Measurements from ENCODE around the gene BLVRB.
"Not testable (repeated sequence)": the region's sequence is repeated elsewhere in the genome, so short reads cannot be mapped to it uniquely, and the experiment has no call there.

The BLVRB gene

GRCh38 chr19:40465025-40465556 is 454 bp downstream of the BLVRB start:
- DNase-seq (ENCODE audit: insufficient read length, low spot score) (peak; percentile 61), FAIRE-seq (no peak)
- no peak for TF ChIP-seq POLR2A (IDR thresholded peaks at IDR 0.05; ENCODE audit: low read depth, low read length)

- no peak for FAIRE-seq
- DNase-seq (ENCODE audit: insufficient read length, low spot score): peak; percentile 91
- TF ChIP-seq POLR2A (IDR thresholded peaks at IDR 0.05; ENCODE audit: low read depth, low read length): no peak
Measured at GRCh38 chr19:40464059-40465024, 1.2 kb downstream of the BLVRB start.

GRCh38 chr19:40463587-40464037 is 1.9 kb downstream of the BLVRB start:
- not testable (repeated sequence) for FAIRE-seq; DNase-seq (ENCODE audit: insufficient read length, low spot score)

DNA sequence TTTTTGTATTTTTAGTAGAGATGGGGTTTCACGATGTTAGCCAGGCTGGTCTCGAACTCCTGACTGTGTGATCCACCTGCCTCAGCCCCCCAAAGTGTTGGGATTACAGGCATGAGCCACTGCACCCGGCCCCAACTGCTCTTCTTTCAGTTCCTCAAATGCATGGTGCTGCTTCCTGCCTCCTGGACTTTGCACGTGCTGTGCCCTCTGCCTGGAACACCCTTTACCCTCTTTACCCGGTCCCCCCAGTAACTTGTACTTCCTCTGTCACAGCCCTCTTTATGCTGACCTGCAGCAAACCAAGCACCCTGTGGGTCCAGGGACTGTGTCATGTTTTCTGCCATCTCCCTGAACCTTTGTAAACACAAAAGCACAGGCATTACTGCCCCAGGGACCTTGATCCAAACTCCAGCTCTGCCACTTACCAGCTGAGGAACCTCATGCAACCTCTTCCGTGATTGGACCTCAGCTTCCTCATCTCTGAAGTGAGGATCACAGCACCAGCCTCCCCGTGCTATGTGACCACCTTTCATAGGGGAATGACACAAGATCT is 3.8 kb downstream of the BLVRB start:
- DNase-seq (ENCODE audit: insufficient read length, low spot score) (no peak), FAIRE-seq (no peak)
- no peak for TF ChIP-seq POLR2A (IDR thresholded peaks at IDR 0.05; ENCODE audit: low read depth, low read length)

DNA sequence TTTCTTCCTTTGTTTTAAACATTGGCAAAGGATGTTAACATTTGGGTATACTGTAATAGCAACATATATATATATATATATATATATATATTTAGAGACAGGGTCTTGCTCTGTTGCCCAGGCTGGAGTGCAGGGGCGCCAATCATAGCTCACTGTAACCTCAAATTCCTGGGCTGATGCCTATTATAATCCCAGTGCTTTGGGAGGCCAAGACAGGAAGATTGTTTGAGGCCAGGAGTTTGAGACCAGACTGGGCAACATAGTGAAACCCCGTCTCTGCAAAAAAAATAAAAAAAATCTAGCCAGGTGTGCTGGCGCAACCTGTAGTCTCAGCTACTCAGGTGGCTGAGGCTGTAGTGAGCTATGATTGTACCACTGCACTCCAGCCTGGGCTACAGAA is 5.4 kb downstream of the BLVRB start:
- DNase-seq (ENCODE audit: insufficient read length, low spot score) (no peak), FAIRE-seq (no peak)
- TF ChIP-seq POLR2A (IDR thresholded peaks at IDR 0.05; ENCODE audit: low read depth, low read length): no peak

DNA sequence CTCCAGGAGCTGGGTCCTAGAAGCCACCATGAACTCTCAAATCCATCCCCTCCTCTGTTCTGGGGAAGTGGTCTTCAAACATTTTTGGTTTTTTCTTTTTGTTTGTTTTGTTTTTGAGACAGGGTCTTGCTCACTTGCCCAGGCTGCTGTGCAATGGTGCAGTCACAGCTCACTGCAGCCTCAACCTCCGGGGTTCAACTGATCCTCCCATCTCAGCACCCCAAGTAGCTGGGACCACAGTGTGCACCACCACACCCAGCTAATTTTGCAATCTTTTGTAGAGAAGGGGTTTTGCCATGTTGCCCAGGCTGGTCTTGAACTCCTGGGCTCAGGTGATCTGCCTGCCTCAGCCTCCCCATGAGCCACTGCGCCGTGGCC is 7.0 kb downstream of the BLVRB start:
- no peak for TF ChIP-seq POLR2A (IDR thresholded peaks at IDR 0.05; ENCODE audit: low read depth, low read length)
- FAIRE-seq (no peak), DNase-seq (ENCODE audit: insufficient read length, low spot score) (no peak)

DNA sequence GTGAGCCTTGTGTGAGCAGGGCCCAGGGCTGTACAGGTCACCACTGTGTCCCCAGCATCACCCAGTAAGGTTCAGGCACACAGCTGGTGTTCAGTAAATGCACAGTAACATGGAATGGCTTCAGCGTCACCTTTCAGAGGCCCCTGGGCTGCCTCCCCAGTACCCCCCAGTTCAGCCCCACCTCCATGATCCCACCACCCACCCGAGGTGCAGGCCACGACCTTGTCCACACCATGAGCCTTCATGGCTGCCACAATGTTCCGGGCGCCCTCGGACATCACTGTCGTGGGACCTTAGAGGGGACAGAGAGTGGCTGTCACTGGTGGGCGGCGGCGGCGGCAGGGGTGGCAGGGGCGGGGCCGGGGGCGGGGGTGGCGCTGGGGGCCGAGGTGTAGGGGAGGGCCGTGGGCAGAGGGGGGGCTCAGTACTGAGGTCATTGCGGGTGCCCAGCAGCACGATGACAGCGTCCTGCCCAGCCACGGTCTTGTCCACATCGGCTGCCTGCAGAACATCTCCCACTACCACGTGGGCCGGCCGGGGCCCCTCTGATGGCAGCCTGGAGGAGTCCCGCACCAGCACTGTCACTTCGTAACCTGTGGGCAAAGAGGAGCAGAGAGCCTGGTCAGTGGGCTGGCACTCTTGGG is 7.5 kb downstream of the BLVRB start:
- FAIRE-seq (no peak), DNase-seq (ENCODE audit: insufficient read length, low spot score) (no peak)
- no peak for TF ChIP-seq POLR2A (IDR thresholded peaks at IDR 0.05; ENCODE audit: low read depth, low read length)

GRCh38 chr19:40457048-40457447 is 8.5 kb downstream of the BLVRB start:
- no peak for TF ChIP-seq POLR2A (IDR thresholded peaks at IDR 0.05; ENCODE audit: low read depth, low read length)
- DNase-seq (ENCODE audit: insufficient read length, low spot score) (no peak), FAIRE-seq (no peak)

DNA sequence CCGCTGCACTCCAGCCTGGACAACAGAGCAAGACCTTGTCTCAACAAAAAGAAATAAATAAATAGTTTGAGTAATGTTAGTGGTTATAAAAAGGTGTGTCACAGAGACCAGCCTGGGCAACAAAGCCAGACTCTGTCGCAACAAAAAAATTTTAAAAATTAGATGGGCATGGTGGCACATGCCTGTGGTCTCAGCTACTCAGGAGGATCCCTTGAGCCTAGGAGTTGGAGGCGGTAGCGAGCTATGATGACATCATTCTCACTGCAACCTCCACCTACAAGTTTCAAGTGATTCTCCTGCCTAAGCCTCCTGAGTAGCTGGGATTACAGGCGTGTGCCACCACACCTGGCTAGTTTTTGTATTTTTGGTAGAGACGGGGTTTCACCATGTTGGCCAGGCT is 11.6 kb downstream of the BLVRB start:
- not testable (repeated sequence) for FAIRE-seq; DNase-seq (ENCODE audit: insufficient read length, low spot score)

DNA sequence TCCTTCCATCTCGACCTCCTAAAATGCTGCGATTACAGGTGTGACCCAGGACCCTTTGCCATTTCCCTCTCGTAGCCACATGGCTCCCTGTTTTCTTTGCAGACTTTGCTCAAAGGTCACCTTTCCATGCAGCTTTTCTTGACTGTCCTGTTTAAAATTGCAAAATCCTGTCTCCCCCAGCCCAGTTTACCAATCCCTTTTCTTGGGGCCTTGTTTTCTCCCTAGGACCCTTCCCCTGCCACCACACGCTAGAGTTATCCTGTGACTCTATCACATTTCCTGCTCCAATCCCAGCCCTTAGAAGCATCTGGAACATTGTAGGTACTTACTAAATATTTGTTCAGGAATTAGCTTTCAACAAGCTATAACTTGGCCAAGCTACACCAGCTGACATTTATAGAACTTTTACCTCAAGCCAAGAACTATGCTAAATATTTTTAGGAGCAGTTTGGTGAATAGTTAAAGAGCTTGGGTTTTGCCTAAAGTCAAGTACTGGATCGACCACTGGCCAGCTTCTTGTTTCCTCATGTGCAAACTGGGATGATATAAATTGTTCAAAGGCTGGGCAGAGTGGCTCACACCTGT is 12.3 kb downstream of the BLVRB start:
- no peak for TF ChIP-seq POLR2A (IDR thresholded peaks at IDR 0.05; ENCODE audit: low read depth, low read length)
- no peak for FAIRE-seq
- no peak for DNase-seq (ENCODE audit: insufficient read length, low spot score)

- FAIRE-seq (no peak), DNase-seq (ENCODE audit: insufficient read length, low spot score) (no peak)
- TF ChIP-seq POLR2A (IDR thresholded peaks at IDR 0.05; ENCODE audit: low read depth, low read length): no peak
Measured at GRCh38 chr19:40452016-40452415, 13.5 kb downstream of the BLVRB start.

DNA sequence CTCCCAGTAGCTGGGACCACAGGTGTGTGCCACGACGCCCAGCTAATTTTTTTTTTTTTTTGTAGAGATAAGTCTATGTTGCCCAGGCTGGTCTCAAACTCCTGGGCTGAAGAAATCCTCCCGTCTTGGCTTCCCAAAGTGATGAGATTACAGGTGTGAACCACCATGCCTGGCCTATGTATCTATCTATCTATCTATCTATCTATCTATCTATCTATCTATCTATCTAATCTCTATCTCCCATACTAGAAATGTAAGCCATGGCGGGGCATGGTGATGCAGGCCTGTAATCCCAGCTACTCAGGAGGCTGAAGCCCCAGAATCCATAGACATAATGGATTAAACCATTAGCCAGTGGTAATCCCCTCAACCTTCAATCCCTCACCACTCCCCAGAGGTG is 14.9 kb downstream of the BLVRB start:
- no peak for TF ChIP-seq POLR2A (IDR thresholded peaks at IDR 0.05; ENCODE audit: low read depth, low read length)
- FAIRE-seq: no peak

GRCh38 chr19:40449506-40449905 is 16.0 kb downstream of the BLVRB start:
- no peak for TF ChIP-seq POLR2A (IDR thresholded peaks at IDR 0.05; ENCODE audit: low read depth, low read length)
- no peak for DNase-seq (ENCODE audit: insufficient read length, low spot score)
- FAIRE-seq: no peak

More for the DNA sequence above, 14.9 kb downstream of the BLVRB start:
- no peak for DNase-seq (ENCODE audit: insufficient read length, low spot score)

DNA sequence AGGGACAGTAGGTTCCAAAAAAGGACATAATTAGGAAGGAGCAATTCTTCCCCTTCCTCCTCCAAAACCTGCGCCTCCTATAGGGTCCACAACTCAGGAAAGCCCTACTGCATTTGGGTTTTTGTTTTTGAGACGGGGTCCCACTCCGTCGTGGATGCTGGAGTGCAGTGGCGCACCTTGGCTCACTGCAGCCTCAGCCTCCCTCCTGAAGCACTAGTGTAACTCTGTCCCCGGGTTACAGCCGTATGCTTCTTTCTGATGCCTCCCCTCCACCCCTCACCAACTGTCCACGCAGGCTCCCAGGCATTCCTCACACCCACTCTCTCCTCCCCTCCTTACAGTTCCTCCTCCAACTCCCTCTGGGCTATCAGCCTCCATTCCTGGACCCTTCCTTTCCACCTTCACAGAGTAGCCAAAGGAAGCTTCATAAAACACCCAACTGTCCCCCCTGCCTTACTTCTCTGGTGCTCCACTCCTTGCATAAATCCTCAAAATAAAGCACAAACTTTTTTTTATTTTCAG is 19.2 kb downstream of the BLVRB start:
- TF ChIP-seq POLR2A (IDR thresholded peaks at IDR 0.05; ENCODE audit: low read depth, low read length): no peak
- DNase-seq (ENCODE audit: insufficient read length, low spot score) (no peak), FAIRE-seq (no peak)

All from H54 (cell line).